GM12873 (cell line): ENCODE results near the gene SMIM45.
A peak's percentile ranks its signal among the peaks of the same experiment; 100 is the strongest.

Experiments used
- CTCF ChIP-seq: IDR thresholded peaks from 2 replicates; pipeline ENCODE4 v1.5.1; 2012; ENCODE audit warnings: low read depth, mild to moderate bottlenecking, moderate library complexity, low read length, control low read depth; ENCODE audit not compliant: insufficient read depth; ENCODE audit errors: missing control alignments

SMIM45 gene

GRCh38 chr22:41952713-41953112 lies 763 bp downstream of the SMIM45 start:
- TF ChIP-seq CTCF = no peak

- no peak for TF ChIP-seq CTCF
Measured at GRCh38 chr22:41957941-41958556, 6.1 kb downstream of the SMIM45 start.

- TF ChIP-seq CTCF = no peak
Measured at GRCh38 chr22:41963453-41964111, 11.6 kb downstream of the SMIM45 start.

GRCh38 chr22:41964112-41964491 lies 12.2 kb downstream of the SMIM45 start:
- no peak for TF ChIP-seq CTCF

GRCh38 chr22:41966225-41966606 lies 14.3 kb downstream of the SMIM45 start:
- no peak for TF ChIP-seq CTCF

GRCh38 chr22:41966607-41967240 lies 14.8 kb downstream of the SMIM45 start:
- TF ChIP-seq CTCF = peak; percentile 69

GRCh38 chr22:41968601-41969000 lies 16.7 kb downstream of the SMIM45 start:
- TF ChIP-seq CTCF = no peak
